Measurements from ENCODE around the gene KCNK17.
A peak's percentile ranks its signal among the peaks of the same experiment; 100 is the strongest.

GRCh38 chr6:39361657-39362486 is 47.7 kb upstream of the KCNK17 start:
- TF ChIP-seq EZH2 (IDR thresholded peaks at IDR 0.05; ENCODE audit: borderline replicate concordance, low read length) = no peak
- TF ChIP-seq CTCF (conservative IDR thresholded peaks at IDR 0.05 in 1 of 2, IDR thresholded peaks at IDR 0.05 in 1 of 2; ENCODE audit: extremely low read depth in 1 of 2, insufficient read depth in 1 of 2, low read depth in 1 of 2, low read length in 2 of 2) = peak; percentile 81 to 90

All from mammary epithelial cell (primary cell).